Measurements from ENCODE around the gene AGXT2. TPM values are rescaled to one million over a fixed set of nuclear protein-coding genes. Genes with fewer than 3 reads are reported as not detected.

Gene AGXT2
- total and polyA plus RNA-seq, 10 of the 15 experiments (the other 5 are each of a cell fraction or from before 2014, with no cell fraction given), result not detected

GRCh38 chr5:34986965-34987364 is 60.8 kb downstream of the AGXT2 start (continued):
- no peak for TF ChIP-seq ZBTB11 (CRISPR knock-in tag; IDR thresholded peaks at IDR 0.05)
- no peak for TF ChIP-seq FOS (IDR thresholded peaks at IDR 0.05; ENCODE audit: borderline replicate concordance, extremely low read depth, insufficient read length)
- no peak for TF ChIP-seq SMARCA5 (IDR thresholded peaks at IDR 0.05)
- TF ChIP-seq ZNF687 (IDR thresholded peaks at IDR 0.05), result no peak
- no peak for TF ChIP-seq ZNF622 (IDR thresholded peaks at IDR 0.05)
- no peak for TF ChIP-seq SUPT20H (IDR thresholded peaks at IDR 0.05; ENCODE audit: borderline replicate concordance, control insufficient read depth, low read depth, low read length)

All from GM12878 (cell line).